ENCODE results near the gene FADS6. TPM values are rescaled to one million over a fixed set of nuclear protein-coding genes. Genes with fewer than 3 reads are reported as not detected.

FADS6 gene
- total RNA-seq, 3 donors from 2014 or later = 0.14 to 4.2 (median 1.1) TPM

DNA sequence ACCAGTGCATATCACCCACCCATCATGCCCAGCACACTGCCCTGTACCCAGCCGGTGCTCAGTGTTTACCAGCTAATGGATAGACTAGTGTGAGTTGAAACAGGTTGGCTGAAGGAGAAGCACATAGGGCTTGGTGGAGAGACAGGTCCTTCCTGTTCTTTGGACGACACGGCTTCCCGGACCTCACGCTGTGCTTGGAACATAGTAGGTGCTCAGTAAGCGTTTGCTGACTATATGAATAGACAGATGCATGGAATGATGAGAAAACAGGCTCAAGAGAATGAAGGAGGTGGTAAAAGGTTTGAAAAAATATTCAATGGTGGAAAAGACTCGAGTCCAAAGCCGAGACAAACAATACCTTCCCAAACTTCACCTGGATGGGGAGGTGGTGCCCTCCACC is 6.8 kb upstream of the FADS6 start:
- no peaks in the 10 kb centered on the region for H3K4me1 ChIP-seq (ENCODE audit: low read depth)
- DNase-seq = no peak
- no peak overlapping the region for H3K4me3 ChIP-seq
- intact Hi-C loops (cut with DNase I, micrococcal nuclease) = no loop called here
- ATAC-seq = no peak
- H3K36me3 ChIP-seq (ENCODE audit: low read depth) = no peaks in the 10 kb centered on the region
- TF ChIP-seq, protein P1, sequence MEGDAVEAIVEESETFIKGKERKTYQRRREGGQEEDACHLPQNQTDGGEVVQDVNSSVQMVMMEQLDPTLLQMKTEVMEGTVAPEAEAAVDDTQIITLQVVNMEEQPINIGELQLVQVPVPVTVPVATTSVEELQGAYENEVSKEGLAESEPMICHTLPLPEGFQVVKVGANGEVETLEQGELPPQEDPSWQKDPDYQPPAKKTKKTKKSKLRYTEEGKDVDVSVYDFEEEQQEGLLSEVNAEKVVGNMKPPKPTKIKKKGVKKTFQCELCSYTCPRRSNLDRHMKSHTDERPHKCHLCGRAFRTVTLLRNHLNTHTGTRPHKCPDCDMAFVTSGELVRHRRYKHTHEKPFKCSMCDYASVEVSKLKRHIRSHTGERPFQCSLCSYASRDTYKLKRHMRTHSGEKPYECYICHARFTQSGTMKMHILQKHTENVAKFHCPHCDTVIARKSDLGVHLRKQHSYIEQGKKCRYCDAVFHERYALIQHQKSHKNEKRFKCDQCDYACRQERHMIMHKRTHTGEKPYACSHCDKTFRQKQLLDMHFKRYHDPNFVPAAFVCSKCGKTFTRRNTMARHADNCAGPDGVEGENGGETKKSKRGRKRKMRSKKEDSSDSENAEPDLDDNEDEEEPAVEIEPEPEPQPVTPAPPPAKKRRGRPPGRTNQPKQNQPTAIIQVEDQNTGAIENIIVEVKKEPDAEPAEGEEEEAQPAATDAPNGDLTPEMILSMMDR (IDR thresholded peaks at IDR 0.05) = no peak
- H3K9me3 ChIP-seq = no peaks in the 10 kb centered on the region

DNA sequence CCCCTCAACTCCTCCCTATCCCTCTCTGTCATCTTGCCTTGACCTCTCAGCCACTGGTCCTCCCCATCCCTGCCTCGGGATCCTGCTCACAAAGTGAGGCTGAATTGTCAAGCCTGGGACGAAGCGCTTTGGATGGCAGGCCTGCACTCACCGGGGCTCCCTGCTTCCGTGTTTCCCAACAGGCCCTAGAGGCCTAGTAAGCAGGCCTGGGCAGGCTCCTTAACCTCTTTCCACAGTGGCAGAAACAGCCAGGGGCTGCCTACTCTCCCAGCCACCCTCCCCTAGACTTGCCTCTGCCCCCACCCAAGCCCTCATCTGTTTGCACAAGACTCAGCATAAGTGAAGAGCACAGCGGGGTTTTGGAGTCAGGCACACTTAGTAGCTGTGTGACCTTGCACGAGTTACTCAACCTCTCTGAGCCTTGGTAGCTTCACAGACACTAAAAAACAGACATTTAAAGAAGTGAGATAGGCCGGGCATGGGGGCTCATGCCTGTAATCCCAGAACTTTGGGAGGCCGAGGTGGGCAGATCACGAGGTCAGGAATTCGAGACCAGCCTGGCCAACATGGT is 5.0 kb upstream of the FADS6 start:
- Histone ChIP-seq H3K9me3 (no peaks in the 10 kb centered on the region), H3K36me3 (ENCODE audit: low read depth) (no peaks in the 10 kb centered on the region), H3K4me1 (ENCODE audit: low read depth) (peaks cover 3% of the 10 kb centered on the region), H3K4me3 (no peak overlapping the region)
- no peak for ATAC-seq
- intact Hi-C loops (cut with DNase I, micrococcal nuclease) = no loop called here
- DNase-seq = no peak
- TF ChIP-seq, protein P1 (IDR thresholded peaks at IDR 0.05) = no peak

DNA sequence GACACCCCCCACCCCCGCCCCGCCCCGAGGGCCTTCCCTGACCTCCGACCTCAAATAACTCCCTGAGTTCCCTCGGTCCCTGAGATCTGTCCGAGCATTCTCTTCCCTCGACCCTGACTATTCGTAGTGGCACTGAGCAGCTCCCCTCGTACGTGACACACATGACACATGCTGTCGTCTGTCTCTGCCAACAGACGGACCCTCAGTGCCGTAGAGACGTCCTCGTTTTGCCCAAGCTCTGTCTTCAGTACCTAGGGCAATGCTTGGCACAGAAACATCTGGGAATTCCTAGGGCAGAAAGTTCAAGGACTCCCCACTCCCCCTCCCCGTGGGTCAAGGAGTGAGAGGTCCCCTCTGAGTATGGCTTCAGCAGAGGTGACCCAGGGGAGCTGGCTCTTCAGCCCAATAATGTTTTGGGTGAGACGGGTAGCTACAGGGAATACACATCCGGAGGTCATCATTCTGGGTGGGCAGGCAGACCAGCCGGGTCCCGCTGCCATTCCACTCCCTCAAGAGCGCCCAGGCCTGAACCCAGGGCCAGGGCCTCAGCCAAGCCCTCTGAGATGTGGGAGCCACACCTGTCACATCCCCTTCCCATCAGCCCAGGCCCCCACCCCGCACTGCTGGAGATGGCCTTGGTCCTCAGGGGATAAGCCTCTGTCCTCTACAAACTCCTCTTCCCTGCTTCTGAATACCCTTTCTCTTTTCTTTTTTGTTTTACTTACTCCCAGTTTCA is 671 bp upstream of the FADS6 start:
- TF ChIP-seq, protein P1 (IDR thresholded peaks at IDR 0.05) = no peak
- ATAC-seq (no peak), DNase-seq (no peak)
- intact Hi-C loops (cut with DNase I, micrococcal nuclease) = no loop called here
- H3K4me1 ChIP-seq (ENCODE audit: low read depth) = peaks cover 7% of the 10 kb centered on the region
- no peak overlapping the region for H3K4me3 ChIP-seq
- no peaks in the 10 kb centered on the region for H3K9me3 ChIP-seq
- no peaks in the 10 kb centered on the region for H3K36me3 ChIP-seq (ENCODE audit: low read depth)

DNA sequence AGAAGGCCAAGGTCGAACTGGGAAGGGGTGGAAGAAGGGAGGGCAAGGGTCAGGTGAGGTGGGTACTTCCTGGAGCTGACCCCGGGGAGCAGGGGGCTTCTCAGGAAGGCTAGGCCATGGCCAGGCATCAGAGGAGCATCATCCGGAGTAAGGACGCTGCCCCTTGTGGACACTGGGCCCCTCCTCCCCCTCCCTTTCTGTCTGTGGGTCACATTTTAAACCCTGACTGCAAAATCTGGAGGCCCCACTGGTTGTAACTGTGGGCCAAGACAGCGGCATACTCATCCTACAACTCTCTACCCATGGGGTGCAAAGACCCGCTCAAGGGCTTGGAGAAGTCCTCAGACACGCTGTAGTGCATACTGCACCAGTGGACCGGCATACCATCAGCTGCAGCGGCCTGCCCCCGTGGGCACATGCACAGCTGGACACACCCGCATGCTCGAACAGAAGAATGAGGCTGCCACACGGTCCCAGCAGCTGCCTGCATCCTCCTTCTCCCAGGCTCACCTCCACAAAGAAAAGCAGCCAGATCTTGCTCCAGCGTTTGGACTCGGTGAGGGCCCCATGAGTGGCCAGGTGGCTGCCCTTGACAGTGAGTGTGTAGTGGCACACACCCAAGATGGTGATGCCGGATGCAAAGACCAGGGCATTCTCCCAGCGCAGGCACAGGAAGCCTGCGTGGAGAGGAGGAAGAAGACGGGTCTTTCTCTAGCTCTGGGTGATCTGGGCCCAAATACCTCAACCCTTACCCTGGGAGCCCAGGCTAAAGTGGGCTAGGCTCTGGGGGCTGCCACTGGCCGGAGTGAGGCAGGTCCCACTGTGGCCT is 1.2 kb downstream of the FADS6 start:
- TF ChIP-seq, protein P1 (IDR thresholded peaks at IDR 0.05) = no peak
- no peak for DNase-seq
- H3K9me3 ChIP-seq = no peaks in the 10 kb centered on the region
- ATAC-seq = peak; percentile 20
- intact Hi-C loops (cut with DNase I, micrococcal nuclease) = no loop called here
- H3K4me1 ChIP-seq (ENCODE audit: low read depth) = peaks cover 7% of the 10 kb centered on the region
- no peaks in the 10 kb centered on the region for H3K36me3 ChIP-seq (ENCODE audit: low read depth)
- H3K4me3 ChIP-seq = no peak overlapping the region

DNA sequence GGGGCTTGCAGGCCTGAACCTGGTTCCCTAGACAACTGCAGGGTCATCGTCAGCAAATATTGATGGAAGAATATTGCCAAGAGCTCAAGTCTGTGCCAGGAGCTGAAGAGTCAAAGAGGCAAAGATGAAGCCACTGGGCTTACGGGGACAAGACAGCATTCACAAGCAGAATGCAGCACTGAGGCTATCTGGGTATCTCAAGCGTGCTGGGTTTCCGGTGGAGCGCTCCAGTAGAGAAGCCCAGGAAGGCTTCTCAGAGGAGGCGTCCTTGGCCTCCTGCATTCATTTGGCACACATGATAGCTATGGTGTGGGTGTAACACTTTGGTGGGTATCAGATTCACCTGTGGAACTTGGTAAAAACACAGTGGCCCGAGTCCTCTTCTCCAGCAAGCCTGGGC is 2.9 kb downstream of the FADS6 start:
- Histone ChIP-seq H3K9me3 (no peaks in the 10 kb centered on the region), H3K36me3 (ENCODE audit: low read depth) (no peaks in the 10 kb centered on the region), H3K4me3 (no peak overlapping the region), H3K4me1 (ENCODE audit: low read depth) (peaks cover 7% of the 10 kb centered on the region)
- DNase-seq (no peak), ATAC-seq (no peak)
- intact Hi-C loops (cut with DNase I, micrococcal nuclease) = no loop called here
- TF ChIP-seq, protein P1 (IDR thresholded peaks at IDR 0.05) = no peak

Measured in mucosa of descending colon (tissue), 3 donors.